Skeletal muscle tissue (tissue), 4 donors: ENCODE measurements around the gene YWHAG. TPM values are rescaled to one million over a fixed set of nuclear protein-coding genes. Genes with fewer than 3 reads are reported as not detected.
"Not testable (repeated sequence)": the region's sequence is repeated elsewhere in the genome, so short reads cannot be mapped to it uniquely, and the experiment has no call there.

ENCODE experiments used
- H3K27ac ChIP-seq: one replicate; pipeline ENCODE4 v1.7.0; 2013; ENCODE audit warnings: mild to moderate bottlenecking, low read depth, low read length, inconsistent platforms
- H3K27me3 ChIP-seq, 3 donors: one replicate each; pipeline ENCODE4 v1.7.0; 2013; ENCODE audit warnings: low read length in 3 of 3; ENCODE audit not compliant: control insufficient read depth in 3 of 3, insufficient read depth in 3 of 3
- H3K36me3 ChIP-seq, 3 donors: one replicate each; pipeline ENCODE4 v1.7.0; 2013; ENCODE audit warnings: low read length in 3 of 3; ENCODE audit not compliant: control insufficient read depth in 3 of 3, insufficient read depth in 3 of 3
- H3K4me1 ChIP-seq, 3 donors: one replicate each; pipeline ENCODE4 v1.7.0; 2013; ENCODE audit warnings: low read length in 3 of 3, mild to moderate bottlenecking in 3 of 3; ENCODE audit not compliant: control insufficient read depth in 3 of 3, insufficient read depth in 3 of 3
- H3K4me3 ChIP-seq, 3 donors: one replicate each; pipeline ENCODE4 v1.7.0; 2013; ENCODE audit warnings: low read length in 3 of 3
- H3K9ac ChIP-seq, 3 donors: one replicate each; pipeline ENCODE4 v1.7.0; 2013; ENCODE audit warnings: low read length in 3 of 3, mild to moderate bottlenecking in 3 of 3, moderate library complexity in 2 of 3, low read depth in 1 of 3
- H3K9me3 ChIP-seq, 3 donors: one replicate each; pipeline ENCODE4 v1.7.0; 2013; ENCODE audit warnings: low read length in 3 of 3; ENCODE audit not compliant: control insufficient read depth in 3 of 3
- total RNA-seq: library from RNA; depleted of rRNA; stranded (reverse); fragments of >200 nt; gene quantifications from one replicate; pipeline ENCODE4 v1.2.3, GENCODE V29; 2014
- donor health status: Osteomylitis.

YWHAG gene
- total RNA-seq, 1 donor from 2014 or later: 86.1 TPM

DNA sequence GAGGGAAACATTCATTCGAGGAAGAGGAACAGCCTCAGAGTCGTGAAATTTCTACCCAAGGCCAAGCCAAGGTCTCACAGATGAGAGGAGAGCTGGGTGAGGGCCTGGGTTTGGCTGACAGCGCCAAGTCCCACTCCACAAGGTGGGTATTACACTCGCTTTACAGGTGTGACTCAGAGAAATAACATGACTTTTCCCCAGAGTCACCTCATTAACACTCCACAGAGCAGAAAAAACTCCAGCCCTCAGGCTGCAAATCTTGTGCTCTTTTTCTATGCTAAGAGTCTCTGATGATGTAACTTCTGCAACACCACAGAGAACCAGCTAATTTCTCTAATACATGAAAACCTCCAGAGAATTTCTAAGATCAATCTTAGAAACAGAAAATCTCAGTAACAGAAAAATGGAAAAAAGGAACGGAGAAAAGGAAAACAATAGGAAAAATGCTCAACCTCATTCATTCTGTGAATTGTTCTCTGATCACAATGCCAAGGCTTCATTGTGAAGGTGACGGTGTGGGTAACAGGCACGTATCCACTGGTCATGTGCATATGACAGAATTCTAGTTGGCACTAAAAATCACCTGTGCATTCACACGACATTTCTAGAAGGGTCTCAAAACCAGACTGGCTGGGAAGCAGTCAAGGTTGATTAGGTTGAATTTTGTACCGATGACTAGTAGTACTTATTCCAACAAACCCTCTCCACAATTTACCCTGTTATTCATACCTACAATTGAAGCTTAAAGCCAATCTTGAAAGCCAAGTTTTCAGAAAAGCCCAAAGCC is 20.3 kb downstream of the YWHAG start:
- Histone ChIP-seq H3K27me3 (no peaks in the 10 kb centered on the region), H3K4me3 (no peak overlapping the region), H3K36me3 (peaks cover 3 to 8% (median 3%) of the 10 kb centered on the region in 3 donors), H3K4me1 (peaks cover 51 to 60% (median 55%) of the 10 kb centered on the region in 3 donors), H3K27ac (peak overlapping the region; percentile 38), H3K9ac (peak overlapping the region in 2 of 3 donors; percentile 7 to 10), H3K9me3 (no peaks in the 10 kb centered on the region)

GRCh38 chr7:76337147-76337546 is 21.6 kb downstream of the YWHAG start:
- peak overlapping the region in 1 of 3 donors; percentile 10 for H3K9ac ChIP-seq
- H3K4me1 ChIP-seq: peaks cover 63 to 73% (median 65%) of the 10 kb centered on the region in 3 donors
- H3K9me3 ChIP-seq: no peaks in the 10 kb centered on the region
- H3K4me3 ChIP-seq: no peak overlapping the region
- peaks cover 0 to 3% (median 0%) of the 10 kb centered on the region in 3 donors for H3K36me3 ChIP-seq
- H3K27ac ChIP-seq: peak overlapping the region; percentile 38
- no peaks in the 10 kb centered on the region for H3K27me3 ChIP-seq

GRCh38 chr7:76336094-76336493 is 22.7 kb downstream of the YWHAG start:
- no peak overlapping the region for H3K4me3 ChIP-seq
- H3K4me1 ChIP-seq: peaks cover 59 to 75% (median 62%) of the 10 kb centered on the region in 3 donors
- no peaks in the 10 kb centered on the region for H3K9me3 ChIP-seq
- no peak overlapping the region for H3K9ac ChIP-seq
- H3K36me3 ChIP-seq: peaks cover 0 to 3% (median 0%) of the 10 kb centered on the region in 3 donors
- peak overlapping the region; percentile 52 for H3K27ac ChIP-seq
- no peaks in the 10 kb centered on the region for H3K27me3 ChIP-seq

- not testable (repeated sequence) for H3K27me3 ChIP-seq, H3K36me3 ChIP-seq, H3K4me3 ChIP-seq, H3K9me3 ChIP-seq
- Histone ChIP-seq H3K4me1 (peaks cover 60 to 76% (median 62%) of the 10 kb centered on the region in 3 donors), H3K9ac (peak overlapping the region in 1 of 3 donors; percentile 35), H3K27ac (peak overlapping the region; percentile 52)
Measured at GRCh38 chr7:76335417-76335816, 23.4 kb downstream of the YWHAG start.

DNA sequence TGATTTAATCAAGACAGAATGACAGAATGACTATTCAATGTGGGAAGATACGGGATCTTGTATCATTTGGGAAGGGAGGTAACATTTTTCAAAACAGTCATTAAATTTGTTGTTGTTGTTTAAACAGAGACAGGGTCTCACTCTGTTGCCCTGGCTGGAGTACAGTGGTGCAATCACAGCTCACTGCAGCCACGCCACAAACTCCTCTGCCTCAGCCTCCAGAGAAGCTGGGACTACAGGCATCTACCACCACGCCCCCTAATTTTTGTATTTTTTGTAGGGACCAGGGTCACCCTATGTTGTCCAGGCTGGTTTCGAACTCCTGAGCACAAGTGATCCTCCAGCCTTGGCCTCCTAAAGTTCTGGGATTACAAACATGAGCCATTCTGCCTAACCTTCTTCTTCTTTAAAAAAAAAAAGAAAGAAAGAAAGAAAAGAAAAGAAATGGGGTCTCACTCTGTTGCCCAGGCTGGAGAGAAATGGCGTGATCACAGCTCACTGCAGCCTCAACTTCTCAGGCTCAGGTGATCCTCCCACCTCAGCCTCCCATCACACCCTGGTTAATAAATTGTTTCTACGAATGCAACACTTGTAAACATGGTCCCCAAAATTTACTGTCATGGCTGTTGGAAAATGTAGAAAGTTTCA is 24.3 kb downstream of the YWHAG start:
- no peaks in the 10 kb centered on the region for H3K9me3 ChIP-seq
- H3K4me3 ChIP-seq: no peak overlapping the region
- no peaks in the 10 kb centered on the region for H3K27me3 ChIP-seq
- H3K4me1 ChIP-seq: peaks cover 64 to 82% (median 65%) of the 10 kb centered on the region in 3 donors
- peaks cover 6 to 10% (median 9%) of the 10 kb centered on the region in 3 donors for H3K36me3 ChIP-seq
- peak overlapping the region in 2 of 3 donors; percentile 34 to 73 for H3K9ac ChIP-seq
- H3K27ac ChIP-seq: peak overlapping the region; percentile 92

DNA sequence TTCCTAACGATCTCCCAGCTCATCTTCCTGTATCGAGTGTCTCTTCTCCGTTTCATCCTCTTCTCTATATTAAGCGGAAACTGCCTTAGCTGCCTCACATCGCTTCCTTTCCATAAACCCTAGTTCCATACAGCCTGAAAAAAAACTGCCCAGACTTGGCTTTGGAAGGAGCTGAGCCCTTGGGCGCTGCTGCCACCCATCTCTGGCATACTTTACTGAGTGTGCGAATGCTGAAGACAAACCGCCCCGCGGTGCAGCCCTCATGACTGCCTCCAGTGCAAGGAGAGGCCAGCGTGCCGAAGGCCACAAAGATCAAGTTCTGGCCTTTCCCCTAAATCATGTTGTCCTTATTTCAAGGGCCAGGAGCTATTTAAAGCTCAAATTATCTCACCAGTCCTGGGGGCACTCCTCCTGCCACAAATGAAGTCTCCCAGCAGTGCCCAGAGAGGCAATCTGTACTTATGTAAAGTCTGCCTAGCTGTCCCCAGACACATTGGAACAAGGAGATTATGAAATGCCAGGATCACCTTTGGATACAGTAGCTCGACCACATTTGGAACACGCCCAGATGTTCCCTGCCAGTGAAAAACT is 25.2 kb downstream of the YWHAG start:
- Histone ChIP-seq H3K36me3 (peaks cover 13 to 17% (median 15%) of the 10 kb centered on the region in 3 donors), H3K9ac (peak overlapping the region; percentile 34 to 73 (median 57)), H3K4me3 (peak overlapping the region; percentile 38 to 58 (median 38)), H3K4me1 (peaks cover 60 to 78% (median 63%) of the 10 kb centered on the region in 3 donors), H3K27ac (peak overlapping the region; percentile 92), H3K27me3 (no peaks in the 10 kb centered on the region), H3K9me3 (no peaks in the 10 kb centered on the region)

GRCh38 chr7:76332078-76332477 is 26.7 kb downstream of the YWHAG start:
- no peak overlapping the region for H3K9ac ChIP-seq
- peak overlapping the region; percentile 92 for H3K27ac ChIP-seq
- H3K9me3 ChIP-seq: no peaks in the 10 kb centered on the region
- peaks cover 55 to 70% (median 56%) of the 10 kb centered on the region in 3 donors for H3K4me1 ChIP-seq
- no peak overlapping the region for H3K4me3 ChIP-seq
- peaks cover 19 to 25% (median 19%) of the 10 kb centered on the region in 3 donors for H3K36me3 ChIP-seq
- no peaks in the 10 kb centered on the region for H3K27me3 ChIP-seq

DNA sequence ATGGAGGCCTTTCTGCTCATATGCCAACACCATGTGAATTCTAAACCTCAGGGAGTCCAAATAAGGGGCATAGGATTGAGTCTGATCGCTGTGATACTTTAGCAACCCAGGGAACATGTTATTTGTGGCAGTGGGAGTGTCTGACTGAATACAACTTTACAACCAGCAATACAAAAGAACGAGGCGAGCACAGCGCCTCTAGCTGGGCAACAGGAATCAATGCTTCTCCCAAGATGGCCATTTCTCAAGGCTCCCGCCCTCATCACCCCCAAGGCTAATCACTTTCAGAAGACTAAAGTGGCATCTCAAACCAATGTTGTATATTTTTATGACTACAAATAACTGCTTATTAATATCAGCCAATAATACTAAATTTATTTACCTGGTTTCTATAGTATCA is 28.1 kb downstream of the YWHAG start:
- Histone ChIP-seq H3K4me1 (peaks cover 49 to 63% (median 52%) of the 10 kb centered on the region in 3 donors), H3K27me3 (no peaks in the 10 kb centered on the region), H3K4me3 (no peak overlapping the region), H3K27ac (peak overlapping the region; percentile 55), H3K9ac (no peak overlapping the region), H3K9me3 (no peaks in the 10 kb centered on the region), H3K36me3 (peaks cover 16 to 30% (median 21%) of the 10 kb centered on the region in 3 donors)

GRCh38 chr7:76330261-76330660 is 28.5 kb downstream of the YWHAG start:
- peaks cover 49 to 59% (median 51%) of the 10 kb centered on the region in 3 donors for H3K4me1 ChIP-seq
- H3K27ac ChIP-seq: peak overlapping the region; percentile 55
- H3K9me3 ChIP-seq: no peaks in the 10 kb centered on the region
- H3K36me3 ChIP-seq: peaks cover 16 to 30% (median 21%) of the 10 kb centered on the region in 3 donors
- no peaks in the 10 kb centered on the region for H3K27me3 ChIP-seq
- H3K9ac ChIP-seq: no peak overlapping the region
- no peak overlapping the region for H3K4me3 ChIP-seq
